K562 (cell line): ENCODE data around the gene TTC9B. TPM values are rescaled to one million over a fixed set of nuclear protein-coding genes. Genes with fewer than 3 reads are reported as not detected.

Experiments
- CTBP1 ChIP-seq: fragments of 450-650 bp; IDR thresholded peaks from 2 replicates; pipeline ENCODE4 v1.6.1; 2016; ENCODE audit warnings: borderline replicate concordance
- EGR1 ChIP-seq: fragments of 450-650 bp; conservative IDR thresholded peaks from 2 replicates; pipeline ENCODE4 v1.6.1; 2017; ENCODE audit warnings: mild to moderate bottlenecking
- ETS2 ChIP-seq: IDR thresholded peaks from 2 replicates; pipeline ENCODE4 v1.6.1; 2016; ENCODE audit warnings: borderline replicate concordance, missing genetic modification characterization, mild to moderate bottlenecking, moderate library complexity, missing compliant biosample characterization; ENCODE audit not compliant: poor library complexity, severe bottlenecking
- KDM1A ChIP-seq, 2 experiments: fragments of 450-650 bp; IDR thresholded peaks; 2 replicates each; pipeline ENCODE4 v1.6.1; 2016; ENCODE audit warnings: mild to moderate bottlenecking in 2 of 2
- PPARD ChIP-seq: fragments of 250-450 bp; sonication (Bioruptor Pico); IDR thresholded peaks from 2 replicates; pipeline ENCODE4 v1.8.0; 2022; ENCODE audit warnings: inconsistent platforms, mild to moderate bottlenecking, moderate library complexity
- RHOXF2B ChIP-seq: fragments of 250-450 bp; sonication (Bioruptor Pico); conservative IDR thresholded peaks from 2 replicates; pipeline ENCODE4 v1.5.1; 2021
- SMAD4 ChIP-seq: fragments of 250-450 bp; sonication (Bioruptor Pico); conservative IDR thresholded peaks from 2 replicates; pipeline ENCODE4 v1.8.0; 2021; ENCODE audit warnings: inconsistent platforms, mild to moderate bottlenecking, moderate library complexity
- SREBF1 ChIP-seq: fragments of 150-350 bp; IDR thresholded peaks from 2 replicates; pipeline ENCODE4 v1.6.1; 2014; ENCODE audit warnings: antibody characterized with exemption, low read depth, low read length, borderline replicate concordance
- ZNF274 ChIP-seq: IDR thresholded peaks from 2 replicates; pipeline ENCODE4 v1.6.1; 2011; ENCODE audit warnings: low read depth, mild to moderate bottlenecking, low read length, moderate library complexity, borderline replicate concordance
- ZNF311 ChIP-seq: fragments of 250-450 bp; sonication (Bioruptor Pico); IDR thresholded peaks from 2 replicates; pipeline ENCODE4 v1.4.0; 2020; ENCODE audit warnings: mild to moderate bottlenecking, moderate library complexity
- ZNF79 ChIP-seq: fragments of 250-450 bp; sonication (Bioruptor Pico); IDR thresholded peaks from 2 replicates; pipeline ENCODE4 v1.4.0; 2020; ENCODE audit warnings: low read depth, mild to moderate bottlenecking, moderate library complexity
- polyA plus RNA-seq, 8 experiments: library from polyadenylated mRNA; depleted of rRNA in 4 of 8; stranded (reverse) in 5 of 8; unstranded in 3 of 8; fragments of >200 nt; fragmentation: Nextera tagmentation in 2 of 8; fragmentation: Illumina TruSeq in 1 of 8; extraction: Ambion mirVana in 2 of 8; extraction: Trizol in 1 of 8; gene quantifications; 2 replicates each; pipeline versions ENCODE4 v1.2.1 to v1.2.3, GENCODE V29; 2011 to 2014; ENCODE audit warnings: inconsistent platforms in 1 of 8, missing spikeins in 1 of 8
- total RNA-seq, 7 experiments: library from RNA; depleted of rRNA in 6 of 7; stranded (reverse); fragments of >200 nt in 6 of 7; fragmentation: Illumina TruSeq in 2 of 7; extraction: Trizol in 2 of 7; gene quantifications; 2 replicates each; pipeline versions ENCODE4 v1.2.1 to v1.2.3, GENCODE V29; 2011 to 2021; ENCODE audit warnings: low replicate concordance in 1 of 7
- TF ChIP-seq, protein P1 (sequence below): fragments of 250-450 bp; sonication (Bioruptor Pico); IDR thresholded peaks from 2 replicates; pipeline ENCODE4 v1.8.0; 2022; ENCODE audit warnings: inconsistent platforms
- TF ChIP-seq, protein P2 (sequence below): sonication (generic); formaldehyde crosslinking; IDR thresholded peaks from 2 replicates; pipeline ENCODE4 v1.8.1; 2023; ENCODE audit warnings: mild to moderate bottlenecking, missing genetic modification reagents
- TF ChIP-seq, protein P3 (sequence below): IDR thresholded peaks from 2 replicates; pipeline ENCODE4 v1.6.1; 2011; ENCODE audit warnings: borderline replicate concordance, low read depth, mild to moderate bottlenecking, moderate library complexity, low read length; ENCODE audit not compliant: insufficient read depth, poor library complexity, severe bottlenecking
- TF ChIP-seq, protein P4 (sequence below), 2 experiments: fragments of 450-650 bp; conservative IDR thresholded peaks; 2 replicates each; pipeline ENCODE4 v1.6.1; 2017; ENCODE audit warnings: mild to moderate bottlenecking in 2 of 2, moderate library complexity in 2 of 2
- TF ChIP-seq, protein P5 (sequence below): fragments of 450-650 bp; formaldehyde crosslinking; IDR thresholded peaks from 2 replicates; pipeline ENCODE4 v1.4.0; 2020; ENCODE audit warnings: mild to moderate bottlenecking, moderate library complexity

The TTC9B gene
- total and polyA plus RNA-seq, 9 of the 15 experiments (the other 6 are each of a cell fraction or from before 2014, with no cell fraction given), result 0.06 to 0.14 TPM; not detected in 7

DNA sequence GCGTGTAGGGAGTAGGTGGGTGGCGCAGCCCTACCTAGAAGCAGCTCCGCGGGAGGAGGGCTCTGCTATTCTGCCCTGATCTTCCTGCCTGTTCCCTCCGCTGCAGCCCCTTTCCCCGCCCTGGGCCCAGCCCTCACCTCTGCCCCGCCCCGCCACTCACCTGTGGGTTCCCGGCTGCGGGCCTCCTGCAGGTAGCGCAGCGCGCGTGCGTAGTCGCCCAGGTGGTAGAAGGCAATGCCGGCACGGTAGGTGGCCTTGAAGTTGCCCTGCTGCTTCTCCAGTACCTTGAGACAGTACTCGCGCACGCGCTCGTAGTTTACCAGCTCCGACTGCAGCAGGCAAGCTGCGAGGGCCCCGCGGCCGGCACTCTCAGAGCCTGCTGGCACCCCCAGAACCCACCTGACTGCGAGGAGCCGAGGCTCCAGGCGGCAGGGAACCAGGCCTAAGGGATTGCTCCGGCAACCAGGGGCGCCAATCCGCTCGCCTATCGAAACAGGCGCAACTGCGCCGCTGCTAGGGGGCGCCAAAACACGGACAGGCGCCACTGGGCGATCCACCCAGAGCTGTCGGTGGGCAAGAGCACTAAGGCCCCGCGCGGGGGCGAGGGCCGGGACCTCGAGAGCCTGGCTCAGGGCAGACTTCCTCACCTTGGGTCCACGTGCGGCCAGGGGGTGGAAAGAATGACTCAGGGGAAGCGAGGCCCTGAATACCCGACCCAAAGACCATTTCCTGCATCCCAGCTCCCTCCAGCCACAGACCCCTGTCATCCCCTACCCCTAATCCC is 965 bp downstream of the TTC9B start (continued):
- TF ChIP-seq, protein P1, sequence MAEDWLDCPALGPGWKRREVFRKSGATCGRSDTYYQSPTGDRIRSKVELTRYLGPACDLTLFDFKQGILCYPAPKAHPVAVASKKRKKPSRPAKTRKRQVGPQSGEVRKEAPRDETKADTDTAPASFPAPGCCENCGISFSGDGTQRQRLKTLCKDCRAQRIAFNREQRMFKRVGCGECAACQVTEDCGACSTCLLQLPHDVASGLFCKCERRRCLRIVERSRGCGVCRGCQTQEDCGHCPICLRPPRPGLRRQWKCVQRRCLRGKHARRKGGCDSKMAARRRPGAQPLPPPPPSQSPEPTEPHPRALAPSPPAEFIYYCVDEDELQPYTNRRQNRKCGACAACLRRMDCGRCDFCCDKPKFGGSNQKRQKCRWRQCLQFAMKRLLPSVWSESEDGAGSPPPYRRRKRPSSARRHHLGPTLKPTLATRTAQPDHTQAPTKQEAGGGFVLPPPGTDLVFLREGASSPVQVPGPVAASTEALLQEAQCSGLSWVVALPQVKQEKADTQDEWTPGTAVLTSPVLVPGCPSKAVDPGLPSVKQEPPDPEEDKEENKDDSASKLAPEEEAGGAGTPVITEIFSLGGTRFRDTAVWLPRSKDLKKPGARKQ (CRISPR knock-in tag), result peak; percentile 67; the same call in 1 of the 2 replicates
- TF ChIP-seq RHOXF2B (no peak), PPARD (CRISPR knock-in tag) (no peak), ZNF311 (CRISPR knock-in tag) (no peak), SMAD4 (CRISPR knock-in tag) (peak; percentile 28; the same call in 1 of the 2 replicates), KDM1A (IDR thresholded peaks at IDR 0.05) (no peak), ETS2 (tag) (no peak), CTBP1 (peak; percentile 34; the same call in 1 of the 2 replicates), SREBF1 (no peak), ZNF274 (no peak), EGR1 (peak; percentile 51), ZNF79 (CRISPR knock-in tag) (no peak)
- TF ChIP-seq, protein P2, sequence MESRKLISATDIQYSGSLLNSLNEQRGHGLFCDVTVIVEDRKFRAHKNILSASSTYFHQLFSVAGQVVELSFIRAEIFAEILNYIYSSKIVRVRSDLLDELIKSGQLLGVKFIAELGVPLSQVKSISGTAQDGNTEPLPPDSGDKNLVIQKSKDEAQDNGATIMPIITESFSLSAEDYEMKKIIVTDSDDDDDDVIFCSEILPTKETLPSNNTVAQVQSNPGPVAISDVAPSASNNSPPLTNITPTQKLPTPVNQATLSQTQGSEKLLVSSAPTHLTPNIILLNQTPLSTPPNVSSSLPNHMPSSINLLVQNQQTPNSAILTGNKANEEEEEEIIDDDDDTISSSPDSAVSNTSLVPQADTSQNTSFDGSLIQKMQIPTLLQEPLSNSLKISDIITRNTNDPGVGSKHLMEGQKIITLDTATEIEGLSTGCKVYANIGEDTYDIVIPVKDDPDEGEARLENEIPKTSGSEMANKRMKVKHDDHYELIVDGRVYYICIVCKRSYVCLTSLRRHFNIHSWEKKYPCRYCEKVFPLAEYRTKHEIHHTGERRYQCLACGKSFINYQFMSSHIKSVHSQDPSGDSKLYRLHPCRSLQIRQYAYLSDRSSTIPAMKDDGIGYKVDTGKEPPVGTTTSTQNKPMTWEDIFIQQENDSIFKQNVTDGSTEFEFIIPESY (CRISPR knock-in tag), result peak; percentile 78
- TF ChIP-seq, protein P3, sequence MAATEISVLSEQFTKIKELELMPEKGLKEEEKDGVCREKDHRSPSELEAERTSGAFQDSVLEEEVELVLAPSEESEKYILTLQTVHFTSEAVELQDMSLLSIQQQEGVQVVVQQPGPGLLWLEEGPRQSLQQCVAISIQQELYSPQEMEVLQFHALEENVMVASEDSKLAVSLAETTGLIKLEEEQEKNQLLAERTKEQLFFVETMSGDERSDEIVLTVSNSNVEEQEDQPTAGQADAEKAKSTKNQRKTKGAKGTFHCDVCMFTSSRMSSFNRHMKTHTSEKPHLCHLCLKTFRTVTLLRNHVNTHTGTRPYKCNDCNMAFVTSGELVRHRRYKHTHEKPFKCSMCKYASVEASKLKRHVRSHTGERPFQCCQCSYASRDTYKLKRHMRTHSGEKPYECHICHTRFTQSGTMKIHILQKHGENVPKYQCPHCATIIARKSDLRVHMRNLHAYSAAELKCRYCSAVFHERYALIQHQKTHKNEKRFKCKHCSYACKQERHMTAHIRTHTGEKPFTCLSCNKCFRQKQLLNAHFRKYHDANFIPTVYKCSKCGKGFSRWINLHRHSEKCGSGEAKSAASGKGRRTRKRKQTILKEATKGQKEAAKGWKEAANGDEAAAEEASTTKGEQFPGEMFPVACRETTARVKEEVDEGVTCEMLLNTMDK, result peak; percentile 94
- TF ChIP-seq, protein P4, sequence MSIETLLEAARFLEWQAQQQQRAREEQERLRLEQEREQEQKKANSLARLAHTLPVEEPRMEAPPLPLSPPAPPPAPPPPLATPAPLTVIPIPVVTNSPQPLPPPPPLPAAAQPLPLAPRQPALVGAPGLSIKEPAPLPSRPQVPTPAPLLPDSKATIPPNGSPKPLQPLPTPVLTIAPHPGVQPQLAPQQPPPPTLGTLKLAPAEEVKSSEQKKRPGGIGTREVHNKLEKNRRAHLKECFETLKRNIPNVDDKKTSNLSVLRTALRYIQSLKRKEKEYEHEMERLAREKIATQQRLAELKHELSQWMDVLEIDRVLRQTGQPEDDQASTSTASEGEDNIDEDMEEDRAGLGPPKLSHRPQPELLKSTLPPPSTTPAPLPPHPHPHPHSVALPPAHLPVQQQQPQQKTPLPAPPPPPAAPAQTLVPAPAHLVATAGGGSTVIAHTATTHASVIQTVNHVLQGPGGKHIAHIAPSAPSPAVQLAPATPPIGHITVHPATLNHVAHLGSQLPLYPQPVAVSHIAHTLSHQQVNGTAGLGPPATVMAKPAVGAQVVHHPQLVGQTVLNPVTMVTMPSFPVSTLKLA (conservative IDR thresholded peaks at IDR 0.05), result 0 out of 4 replicates have a peak, but pooled peaks have one; percentile 13 to 21
- TF ChIP-seq, protein P5, sequence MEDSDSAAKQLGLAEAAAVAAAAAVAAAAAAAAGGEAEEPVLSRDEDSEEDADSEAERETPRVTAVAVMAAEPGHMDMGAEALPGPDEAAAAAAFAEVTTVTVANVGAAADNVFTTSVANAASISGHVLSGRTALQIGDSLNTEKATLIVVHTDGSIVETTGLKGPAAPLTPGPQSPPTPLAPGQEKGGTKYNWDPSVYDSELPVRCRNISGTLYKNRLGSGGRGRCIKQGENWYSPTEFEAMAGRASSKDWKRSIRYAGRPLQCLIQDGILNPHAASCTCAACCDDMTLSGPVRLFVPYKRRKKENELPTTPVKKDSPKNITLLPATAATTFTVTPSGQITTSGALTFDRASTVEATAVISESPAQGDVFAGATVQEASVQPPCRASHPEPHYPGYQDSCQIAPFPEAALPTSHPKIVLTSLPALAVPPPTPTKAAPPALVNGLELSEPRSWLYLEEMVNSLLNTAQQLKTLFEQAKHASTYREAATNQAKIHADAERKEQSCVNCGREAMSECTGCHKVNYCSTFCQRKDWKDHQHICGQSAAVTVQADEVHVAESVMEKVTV (CRISPR knock-in tag), result no peak
